ENCODE results near the gene NUP50.
"Not testable (repeated sequence)": the region's sequence is repeated elsewhere in the genome, so short reads cannot be mapped to it uniquely, and the experiment has no call there.

NUP50 gene

GRCh38 chr22:45162531-45162930 lies 1.2 kb upstream of the NUP50 start:
- no peak for DNase-seq

GRCh38 chr22:45163099-45163450 lies 650 bp upstream of the NUP50 start:
- no peak for DNase-seq

- DNase-seq: no peak
These were observed 754 bp downstream of the NUP50 start for GRCh38 chr22:45164270-45165088.

GRCh38 chr22:45166932-45167331 lies 3.2 kb downstream of the NUP50 start:
- DNase-seq: no peak

- DNase-seq: no peak
These were observed 6.1 kb downstream of the NUP50 start for GRCh38 chr22:45169591-45170466.

GRCh38 chr22:45171830-45172229 lies 8.1 kb downstream of the NUP50 start:
- DNase-seq: no peak

- DNase-seq: no peak
These were observed 9.3 kb downstream of the NUP50 start for GRCh38 chr22:45172881-45173585.

- DNase-seq: no peak
These were observed 15.7 kb downstream of the NUP50 start for GRCh38 chr22:45179276-45180049.

- no peak for DNase-seq
These were observed 16.5 kb downstream of the NUP50 start for GRCh38 chr22:45180146-45180679.

GRCh38 chr22:45181240-45181639 lies 17.5 kb downstream of the NUP50 start:
- no peak for DNase-seq

- no peak for DNase-seq
These were observed 18.0 kb downstream of the NUP50 start for GRCh38 chr22:45181766-45182165.

GRCh38 chr22:45183974-45184373 lies 20.2 kb downstream of the NUP50 start:
- DNase-seq: no peak

- no peak for DNase-seq
These were observed 22.2 kb downstream of the NUP50 start for GRCh38 chr22:45185718-45186514.

- no peak for DNase-seq
These were observed 24.2 kb downstream of the NUP50 start for GRCh38 chr22:45187891-45188290.

- no peak for DNase-seq
These were observed 25.1 kb downstream of the NUP50 start for GRCh38 chr22:45188779-45189178.

GRCh38 chr22:45190202-45190872 lies 26.6 kb downstream of the NUP50 start:
- DNase-seq: no peak

- not testable (repeated sequence) for DNase-seq
These were observed 28.0 kb downstream of the NUP50 start for GRCh38 chr22:45191746-45192145.

GRCh38 chr22:45192701-45193187 lies 29.0 kb downstream of the NUP50 start:
- no peak for DNase-seq

- DNase-seq: no peak
These were observed 31.0 kb downstream of the NUP50 start for GRCh38 chr22:45194686-45195085.

GRCh38 chr22:45195616-45196015 lies 31.9 kb downstream of the NUP50 start:
- no peak for DNase-seq

GRCh38 chr22:45196308-45196707 lies 32.6 kb downstream of the NUP50 start:
- no peak for DNase-seq

All from NCI-H2029 treated with DMSO at 0.1 percent for 48 hours (cell line).